Activated naive CD4-positive, alpha-beta T cell treated with anti-CD3 and anti-CD28 coated beads for 36 hours (primary cell): Measurements from ENCODE around the gene CRTAC1. TPM values are rescaled to one million over a fixed set of nuclear protein-coding genes. Genes with fewer than 3 reads are reported as not detected.

ENCODE experiments used
- CTCF ChIA-PET: fragments of 350-600 bp; sonication (Branson Sonifier 250); formaldehyde crosslinking; loops from one replicate; lab custom pipeline; 2021; ENCODE audit warnings: antibody characterized with exemption; lab: Charles Lee
- DNase-seq: peaks from one replicate; pipeline ENCODE4 v3.0.0-alpha.2; 2020
- H3K27ac Mint-ChIP-seq: one replicate; pipeline ENCODE4 v1.8.0; 2021; ENCODE audit warnings: mild to moderate bottlenecking, mixed read lengths
- H3K27me3 Mint-ChIP-seq: one replicate; pipeline ENCODE4 v1.8.0; 2021; ENCODE audit warnings: low read depth, mixed read lengths
- H3K36me3 Mint-ChIP-seq: one replicate; pipeline ENCODE4 v1.8.0; 2021; ENCODE audit warnings: low read depth, mixed read lengths
- H3K4me1 Mint-ChIP-seq: one replicate; pipeline ENCODE4 v1.8.0; 2021; ENCODE audit warnings: low read depth, mixed read lengths
- H3K4me3 Mint-ChIP-seq: one replicate; pipeline ENCODE4 v1.8.0; 2021; ENCODE audit warnings: mild to moderate bottlenecking, moderate library complexity, mixed read lengths
- H3K9me3 Mint-ChIP-seq: one replicate; pipeline ENCODE4 v1.8.0; 2021; ENCODE audit warnings: mixed read lengths
- intact Hi-C: fragments of 100-400 bp; cut with micrococcal nuclease; formaldehyde crosslinking; loops from one replicate; pipeline ENCODE4 v1.15.1; 2023
- total RNA-seq, 2 experiments: library from RNA; stranded (reverse); gene quantifications; one replicate each; pipeline ENCODE4 v1.2.3, GENCODE V29; 2021

CRTAC1 gene
- total RNA-seq, 2 experiments from 2014 or later: not detected

GRCh38 chr10:98047009-98047741 lies 16.8 kb upstream of the CRTAC1 start:
- intact Hi-C loops: no loop called here
- H3K27me3 Mint-ChIP-seq: peaks cover 27% of the 10 kb centered on the region
- DNase-seq: no peak

DNA sequence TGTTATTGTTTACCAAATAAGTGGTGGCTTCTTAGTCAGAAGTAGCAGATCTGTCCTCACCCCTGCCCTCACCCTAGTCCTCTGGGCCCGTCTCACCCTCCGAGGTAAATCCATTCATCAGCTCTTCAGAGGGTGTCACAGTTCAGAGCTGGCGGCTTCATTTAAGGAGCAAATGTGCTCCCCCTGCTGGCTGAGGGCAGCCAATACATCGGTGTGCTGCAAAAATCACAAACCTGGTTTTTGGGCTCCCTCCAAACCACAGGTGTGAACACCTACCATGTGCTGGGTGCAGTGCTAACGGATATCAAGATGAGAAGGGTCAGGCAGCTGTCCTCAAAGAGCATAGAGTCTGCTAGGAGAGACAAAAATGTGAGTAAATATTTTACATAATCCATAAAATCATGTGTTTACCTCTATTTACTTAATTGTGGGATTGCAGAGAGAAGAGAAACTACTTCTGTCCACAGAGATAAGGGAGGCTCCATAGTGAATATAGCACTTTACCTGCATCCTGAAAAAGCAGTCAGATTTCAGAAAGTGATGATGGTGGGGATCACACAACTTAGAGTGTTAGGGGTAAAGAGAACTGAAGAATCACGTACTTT lies 15.5 kb upstream of the CRTAC1 start:
- CTCF ChIA-PET: interaction anchor here (0.6 to 9.4 kb wide), 19 partner anchors 9 to 286 kb away, joined by 3 to 168 read pairs (median 4); no protein-coding TSS in a partner anchor
- H3K27ac Mint-ChIP-seq: no peak overlapping the region
- no peaks in the 10 kb centered on the region for H3K36me3 Mint-ChIP-seq
- DNase-seq: peak; percentile 75
- intact Hi-C loops: loop anchor here (1.0 kb wide), 1 partner anchor 132 kb away; no protein-coding TSS in a partner anchor
- no peaks in the 10 kb centered on the region for H3K9me3 Mint-ChIP-seq
- H3K27me3 Mint-ChIP-seq: peaks cover 26% of the 10 kb centered on the region
- no peak overlapping the region for H3K4me3 Mint-ChIP-seq
- H3K4me1 Mint-ChIP-seq: peaks cover 2% of the 10 kb centered on the region

More at GRCh38 chr10:98047009-98047741, 16.8 kb upstream of the CRTAC1 start:
- no peaks in the 10 kb centered on the region for H3K9me3 Mint-ChIP-seq
- H3K4me3 Mint-ChIP-seq: no peak overlapping the region
- CTCF ChIA-PET: interaction anchor here (0.6 to 9.4 kb wide), 9 partner anchors 10 to 1200 kb away, joined by 3 to 168 read pairs (median 3); no protein-coding TSS in a partner anchor
- H3K36me3 Mint-ChIP-seq: no peaks in the 10 kb centered on the region
- H3K27ac Mint-ChIP-seq: no peak overlapping the region
- H3K4me1 Mint-ChIP-seq: peaks cover 2% of the 10 kb centered on the region

DNA sequence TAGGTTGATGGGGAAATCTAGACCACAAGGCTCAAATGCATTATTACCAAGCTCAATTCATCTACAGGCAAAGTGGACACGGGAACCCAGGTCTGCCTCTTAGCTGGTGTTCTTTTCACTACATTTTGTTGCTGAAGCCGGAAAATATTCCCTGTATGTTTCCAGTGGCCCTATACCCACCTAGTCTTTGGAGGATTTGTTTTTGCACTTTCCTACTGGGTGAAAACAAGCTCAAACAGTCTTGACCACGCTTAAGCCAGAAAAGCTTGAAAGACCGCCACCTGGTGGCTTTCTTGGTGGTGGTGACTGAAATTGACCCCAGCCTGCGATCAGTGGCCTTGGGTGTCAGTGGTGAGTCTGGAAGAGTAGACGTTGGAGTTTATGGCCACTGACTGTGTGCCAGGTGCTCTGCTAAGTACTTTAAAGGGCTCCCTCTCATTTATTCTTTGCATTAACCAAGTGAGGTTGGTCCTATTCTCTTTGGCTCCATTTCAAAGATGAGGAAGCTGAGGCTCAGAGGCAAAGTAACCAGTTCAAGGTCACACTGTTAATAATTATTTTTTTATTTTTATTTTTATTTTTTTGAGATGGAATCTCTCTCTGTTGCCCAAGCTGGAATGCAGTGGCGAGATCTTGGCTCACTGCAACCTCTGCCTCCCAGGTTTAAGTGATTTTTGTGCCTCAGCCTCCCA lies 11.1 kb upstream of the CRTAC1 start:
- Mint-ChIP-seq H3K27ac (no peak overlapping the region), H3K36me3 (no peaks in the 10 kb centered on the region), H3K4me3 (no peak overlapping the region), H3K4me1 (peaks cover 2% of the 10 kb centered on the region), H3K27me3 (peaks cover 54% of the 10 kb centered on the region), H3K9me3 (no peaks in the 10 kb centered on the region)
- intact Hi-C loops: loop anchor here (1.0 kb wide), 1 partner anchor 127 kb away; no protein-coding TSS in a partner anchor
- DNase-seq: peak; percentile 59
- CTCF ChIA-PET: interaction anchor here (0.9 to 9.4 kb wide), 26 partner anchors 9 to 267 kb away, joined by 3 to 168 read pairs (median 4); partner anchors contain the start of genes CRTAC1 and R3HCC1L

DNA sequence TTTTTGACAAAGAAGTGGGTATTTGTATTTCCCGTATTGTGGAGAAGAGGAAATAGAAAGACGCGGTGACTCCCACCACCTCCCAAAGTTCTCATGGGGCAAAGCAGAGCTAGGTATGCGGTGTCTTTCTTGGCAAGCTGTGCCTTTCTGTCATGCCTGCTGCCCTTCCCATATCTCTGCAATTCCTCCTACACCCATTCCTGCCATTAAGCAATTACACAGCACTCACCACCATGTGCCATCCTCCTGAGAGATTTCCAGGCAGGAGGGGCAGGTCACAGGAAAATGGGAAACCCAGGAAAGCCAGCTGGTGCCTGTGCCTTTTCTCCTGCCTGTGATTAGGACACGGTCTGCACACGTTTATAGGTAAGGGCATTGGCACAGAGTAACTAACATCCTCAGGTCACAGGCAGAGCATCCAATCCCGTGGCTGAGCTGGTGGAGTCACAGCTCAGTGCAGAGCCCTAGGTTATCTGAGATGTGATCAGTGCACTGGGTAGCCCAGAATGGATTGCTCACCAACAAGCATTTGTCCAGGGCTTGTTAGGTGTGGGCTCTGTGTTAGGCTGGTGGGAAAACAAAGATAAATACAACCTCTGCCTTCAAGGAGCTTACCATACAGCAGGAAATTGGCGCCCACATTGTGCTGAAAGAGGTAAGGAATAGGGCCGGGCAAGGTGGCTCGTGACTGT lies 9.4 kb upstream of the CRTAC1 start:
- Mint-ChIP-seq H3K4me1 (no peaks in the 10 kb centered on the region), H3K9me3 (no peaks in the 10 kb centered on the region), H3K27me3 (peaks cover 65% of the 10 kb centered on the region), H3K4me3 (no peak overlapping the region), H3K36me3 (no peaks in the 10 kb centered on the region), H3K27ac (no peak overlapping the region)
- intact Hi-C loops: no loop called here
- no peak for DNase-seq
- CTCF ChIA-PET: interaction anchor here (0.6 to 9.4 kb wide), 10 partner anchors 10 to 1960 kb away, joined by 3 to 168 read pairs (median 4); partner anchors contain the start of gene CRTAC1

GRCh38 chr10:98038288-98038687 lies 7.9 kb upstream of the CRTAC1 start:
- H3K4me1 Mint-ChIP-seq: no peaks in the 10 kb centered on the region
- no peaks in the 10 kb centered on the region for H3K36me3 Mint-ChIP-seq
- no peaks in the 10 kb centered on the region for H3K9me3 Mint-ChIP-seq
- no peak for DNase-seq
- intact Hi-C loops: no loop called here
- H3K4me3 Mint-ChIP-seq: no peak overlapping the region
- peaks cover 66% of the 10 kb centered on the region for H3K27me3 Mint-ChIP-seq
- H3K27ac Mint-ChIP-seq: no peak overlapping the region
- CTCF ChIA-PET: interaction anchor here (1.5 to 2.7 kb wide), 2 partner anchors 11 to 123 kb away, joined by 6 to 10 read pairs; no protein-coding TSS in a partner anchor

DNA sequence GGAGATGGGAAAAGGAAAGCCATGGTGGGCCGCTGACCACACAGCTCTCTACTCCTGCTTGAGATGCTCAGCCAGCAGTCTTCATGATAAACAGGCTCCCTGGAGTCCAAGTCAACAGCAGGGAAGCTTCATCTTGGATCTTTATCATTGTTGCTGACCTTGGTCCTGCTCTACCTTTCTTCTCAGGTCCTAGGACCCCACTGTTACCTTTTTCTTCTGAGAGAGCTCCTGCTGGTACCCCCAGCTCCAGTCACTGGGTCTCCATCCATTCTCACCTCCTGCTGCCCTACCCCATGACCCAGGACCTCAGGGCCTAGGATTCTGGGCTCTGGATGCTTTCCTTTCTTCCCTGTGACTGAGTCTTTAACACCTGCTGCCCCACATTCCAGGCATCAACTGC lies 5.2 kb upstream of the CRTAC1 start:
- Mint-ChIP-seq H3K4me1 (no peaks in the 10 kb centered on the region), H3K27ac (no peak overlapping the region), H3K27me3 (peaks cover 73% of the 10 kb centered on the region), H3K9me3 (no peaks in the 10 kb centered on the region), H3K36me3 (no peaks in the 10 kb centered on the region), H3K4me3 (no peak overlapping the region)
- no peak for DNase-seq
- intact Hi-C loops: no loop called here
- CTCF ChIA-PET: interaction anchor here (2.1 to 2.7 kb wide), 2 partner anchors 8 to 10 kb away, joined by 10 to 18 read pairs; no protein-coding TSS in a partner anchor

- DNase-seq: no peak
These were observed 3.1 kb upstream of the CRTAC1 start for GRCh38 chr10:98033515-98033914.

GRCh38 chr10:98031440-98031839 lies 1.0 kb upstream of the CRTAC1 start:
- Mint-ChIP-seq H3K9me3 (no peaks in the 10 kb centered on the region), H3K4me3 (no peak overlapping the region)

More at GRCh38 chr10:98033515-98033914, 3.1 kb upstream of the CRTAC1 start:
- Mint-ChIP-seq H3K27ac (no peak overlapping the region), H3K9me3 (no peaks in the 10 kb centered on the region), H3K27me3 (peaks cover 71% of the 10 kb centered on the region), H3K4me3 (no peak overlapping the region), H3K4me1 (peaks cover 2% of the 10 kb centered on the region), H3K36me3 (no peaks in the 10 kb centered on the region)
- intact Hi-C loops: no loop called here
- CTCF ChIA-PET: interaction anchor here (1.3 kb wide), 1 partner anchor 14 kb away, joined by 4 read pairs; no protein-coding TSS in a partner anchor

DNA sequence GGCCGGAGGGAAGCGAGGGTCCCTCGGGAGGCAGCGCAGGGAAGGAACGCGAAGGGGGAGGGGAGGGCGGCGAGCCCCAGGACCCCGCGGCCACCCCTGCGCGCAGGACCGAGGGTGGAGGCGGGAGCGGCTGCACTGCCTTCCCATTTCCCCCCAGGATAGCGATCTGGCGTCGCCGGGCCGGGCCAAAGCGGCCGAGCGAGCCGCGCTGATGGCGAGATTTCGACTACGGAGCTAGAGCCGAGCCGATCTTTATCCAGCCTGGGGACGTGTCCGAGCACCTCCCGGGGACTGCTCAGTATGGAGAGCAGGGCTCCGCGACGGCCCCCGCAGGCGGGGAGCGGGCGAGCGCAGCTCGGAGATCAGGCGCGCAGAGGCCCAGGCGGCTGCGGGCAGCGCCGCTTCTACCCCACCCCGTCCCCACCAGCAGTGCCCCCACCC lies 590 bp upstream of the CRTAC1 start:
- H3K36me3 Mint-ChIP-seq: no peaks in the 10 kb centered on the region
- H3K27me3 Mint-ChIP-seq: peaks cover 64% of the 10 kb centered on the region
- CTCF ChIA-PET: interaction anchor here (0.6 to 1.1 kb wide), 3 partner anchors 11 to 328 kb away, joined by 3 to 4 read pairs (median 3); no protein-coding TSS in a partner anchor
- H3K27ac Mint-ChIP-seq: no peak overlapping the region
- H3K4me1 Mint-ChIP-seq: peaks cover 4% of the 10 kb centered on the region
- intact Hi-C loops: no loop called here
- H3K9me3 Mint-ChIP-seq: no peaks in the 10 kb centered on the region
- no peak overlapping the region for H3K4me3 Mint-ChIP-seq
- no peak for DNase-seq

More at GRCh38 chr10:98031440-98031839, 1.0 kb upstream of the CRTAC1 start:
- CTCF ChIA-PET: interaction anchor here (0.6 to 1.1 kb wide), 3 partner anchors 10 to 328 kb away, joined by 3 to 4 read pairs (median 3); no protein-coding TSS in a partner anchor
- H3K4me1 Mint-ChIP-seq: peaks cover 4% of the 10 kb centered on the region
- DNase-seq: no peak
- H3K36me3 Mint-ChIP-seq: no peaks in the 10 kb centered on the region
- intact Hi-C loops: no loop called here
- peaks cover 69% of the 10 kb centered on the region for H3K27me3 Mint-ChIP-seq
- H3K27ac Mint-ChIP-seq: no peak overlapping the region

GRCh38 chr10:98029149-98030092 lies 1.0 kb downstream of the CRTAC1 start:
- intact Hi-C loops: loop anchor here (5.0 kb wide), 2 partner anchors 237 to 317 kb away; partner anchors contain the start of gene MARVELD1
- no peaks in the 10 kb centered on the region for H3K36me3 Mint-ChIP-seq
- peaks cover 57% of the 10 kb centered on the region for H3K27me3 Mint-ChIP-seq
- no peak for DNase-seq
- CTCF ChIA-PET: interaction anchor here (0.6 to 3.1 kb wide), 9 partner anchors 11 to 119 kb away, joined by 3 to 17 read pairs (median 3); no protein-coding TSS in a partner anchor
- H3K4me1 Mint-ChIP-seq: peaks cover 4% of the 10 kb centered on the region
- H3K9me3 Mint-ChIP-seq: no peaks in the 10 kb centered on the region
- H3K4me3 Mint-ChIP-seq: no peak overlapping the region
- H3K27ac Mint-ChIP-seq: no peak overlapping the region
